NOMO-1 (cell line): ENCODE measurements around the gene ZNF823.
"Not testable (repeated sequence)": the region's sequence is repeated elsewhere in the genome, so short reads cannot be mapped to it uniquely, and the experiment has no call there.

Source experiments
- DNase-seq, 2 experiments: peaks; one replicate each; lab custom pipeline; 2025; ENCODE audit not compliant: unreplicated experiment in 2 of 2; lab: John Stamatoyannopoulos, UW

The ZNF823 gene

DNA sequence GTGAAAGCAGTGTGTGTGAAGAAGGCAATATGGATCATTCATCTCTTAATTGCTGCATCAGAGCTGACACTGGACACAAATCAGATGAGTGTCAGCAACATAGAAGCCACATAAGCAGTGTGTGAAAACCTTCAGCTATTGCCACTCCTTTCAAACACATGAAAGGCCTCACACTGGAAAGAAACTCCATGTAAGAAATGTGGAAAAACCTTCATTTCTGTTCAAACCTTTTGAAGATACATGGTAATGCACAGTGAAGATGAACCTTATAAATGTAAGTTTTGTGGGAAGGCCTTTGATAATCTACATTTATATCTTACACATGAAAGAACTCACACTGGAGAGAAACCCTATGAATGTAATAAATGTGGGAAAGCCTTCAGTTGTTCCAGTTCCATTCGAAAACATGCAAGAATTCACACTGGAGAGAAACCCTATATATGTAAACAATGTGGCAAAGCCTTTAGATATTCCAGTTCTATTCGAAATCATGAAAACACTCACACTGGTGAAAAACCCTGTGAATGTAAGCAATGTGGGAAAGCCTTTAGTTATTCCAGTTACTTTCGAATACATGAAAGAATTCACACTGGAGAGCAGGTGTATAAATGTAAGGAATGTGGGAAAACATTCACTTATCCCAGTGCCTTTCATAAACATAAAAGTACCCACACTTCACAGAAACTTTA lies 53.6 kb downstream of the ZNF823 start:
- DNase-seq: no peak

DNA sequence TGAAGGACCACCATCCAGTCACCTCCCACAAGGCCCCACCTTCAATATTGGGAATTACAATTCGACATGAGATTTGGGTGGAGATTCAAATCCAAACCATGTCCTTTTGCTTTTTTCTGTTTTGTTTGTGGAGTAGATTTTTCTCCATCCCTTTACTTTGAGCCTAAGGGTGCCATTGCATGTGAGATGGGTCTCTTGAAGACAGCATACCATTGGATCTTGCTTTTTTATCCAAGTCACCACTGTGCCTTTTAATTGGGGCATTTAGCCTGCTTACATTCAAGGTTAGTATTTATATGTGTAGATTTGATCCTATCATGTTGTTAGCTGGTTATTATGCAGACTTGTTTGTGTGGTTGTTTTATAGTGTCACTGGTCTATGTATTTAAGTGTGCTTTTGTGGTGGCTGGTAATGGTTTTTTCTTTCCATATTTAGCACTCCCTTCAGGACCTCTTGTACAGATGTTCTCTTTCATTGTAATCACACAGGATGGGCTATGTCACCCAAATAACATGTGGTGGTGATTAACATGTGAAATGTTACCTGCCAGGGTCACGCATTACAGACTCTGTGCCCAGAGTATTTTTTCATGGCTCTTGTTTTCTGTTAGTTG lies 58.0 kb downstream of the ZNF823 start:
- no peak for DNase-seq

DNA sequence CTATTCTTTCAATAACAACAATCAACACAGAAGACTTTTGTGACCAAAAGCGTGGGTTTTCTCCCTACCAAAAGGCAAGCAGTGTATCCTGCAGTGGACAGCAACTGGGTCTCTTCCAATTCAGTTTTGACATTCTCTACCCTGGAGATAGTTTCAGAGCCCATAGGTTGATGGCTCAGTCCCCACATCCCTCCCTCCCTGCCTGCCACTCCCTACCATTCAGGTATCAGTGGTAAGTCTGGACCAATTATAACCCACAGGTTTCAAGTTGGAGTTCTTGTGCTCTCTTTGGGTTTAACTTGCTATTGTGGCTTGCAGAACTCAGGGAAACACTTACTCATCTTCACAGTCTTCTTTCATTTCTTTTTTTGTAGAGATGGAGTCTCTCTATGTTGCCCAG lies 60.2 kb downstream of the ZNF823 start:
- no peak for DNase-seq

DNA sequence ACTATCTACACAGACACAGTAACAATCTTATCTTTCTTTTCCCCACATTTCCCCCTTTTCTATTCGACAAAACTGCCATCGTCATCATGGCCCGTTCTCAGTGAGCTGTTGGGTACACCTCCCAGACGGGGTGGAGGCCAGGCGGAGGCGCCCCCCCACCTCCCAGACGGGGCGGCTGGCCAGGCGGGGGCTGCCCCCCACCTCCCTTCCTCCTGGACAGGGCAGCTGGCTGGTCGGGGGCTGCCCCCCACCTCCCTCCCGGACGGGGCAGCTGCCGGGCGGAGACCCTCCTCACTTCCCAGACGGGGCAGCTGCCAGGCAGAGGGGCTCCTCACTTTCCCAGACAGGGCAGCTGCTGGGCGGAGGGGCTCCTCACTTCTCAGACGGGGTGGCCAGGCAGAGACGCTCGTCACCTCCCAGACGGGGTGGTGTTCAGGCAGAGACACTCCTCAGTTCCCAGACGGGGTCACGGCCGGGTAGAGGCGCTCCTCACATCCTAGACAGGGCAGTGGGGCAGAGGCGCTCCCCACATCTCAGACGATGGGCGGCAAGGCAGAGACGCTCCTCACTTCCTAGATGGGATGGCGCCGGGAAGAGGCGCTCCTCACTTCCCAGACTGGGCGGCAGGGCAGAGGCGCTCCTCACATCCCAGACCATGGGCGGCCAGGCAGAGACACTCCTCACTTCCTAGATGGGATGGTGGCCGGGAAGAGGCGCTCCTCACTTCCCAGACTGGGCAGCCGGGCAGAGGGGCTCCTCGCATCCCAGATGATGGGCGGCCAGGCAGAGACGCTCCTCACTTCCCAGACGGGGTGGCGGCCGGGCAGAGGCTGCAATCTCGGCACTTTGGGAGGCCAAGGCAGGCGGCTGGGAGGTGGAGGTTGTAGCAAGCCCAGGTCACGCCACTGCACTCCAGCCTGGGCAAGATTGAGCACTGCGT lies 61.8 kb downstream of the ZNF823 start:
- DNase-seq: not testable (repeated sequence)

DNA sequence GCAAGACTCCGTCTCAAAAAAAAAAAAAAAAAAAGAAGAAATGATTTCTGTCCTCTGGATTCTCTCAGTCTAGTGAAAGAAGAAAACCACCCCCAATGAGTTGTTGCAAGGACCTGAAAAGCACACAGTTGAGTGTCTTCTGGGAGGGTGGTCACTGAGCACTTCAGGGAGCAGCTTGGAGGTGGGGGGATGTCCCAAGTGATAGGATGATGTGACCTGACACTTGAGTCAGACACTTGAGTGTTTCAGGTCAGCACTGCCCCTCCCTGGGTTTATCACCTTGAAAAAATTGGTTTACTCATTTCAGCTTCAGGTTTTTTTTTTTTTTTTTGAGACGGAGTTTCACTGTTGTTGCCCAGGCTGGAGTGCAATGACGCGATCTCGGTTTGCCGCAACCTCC lies 63.2 kb downstream of the ZNF823 start:
- no peak for DNase-seq

DNA sequence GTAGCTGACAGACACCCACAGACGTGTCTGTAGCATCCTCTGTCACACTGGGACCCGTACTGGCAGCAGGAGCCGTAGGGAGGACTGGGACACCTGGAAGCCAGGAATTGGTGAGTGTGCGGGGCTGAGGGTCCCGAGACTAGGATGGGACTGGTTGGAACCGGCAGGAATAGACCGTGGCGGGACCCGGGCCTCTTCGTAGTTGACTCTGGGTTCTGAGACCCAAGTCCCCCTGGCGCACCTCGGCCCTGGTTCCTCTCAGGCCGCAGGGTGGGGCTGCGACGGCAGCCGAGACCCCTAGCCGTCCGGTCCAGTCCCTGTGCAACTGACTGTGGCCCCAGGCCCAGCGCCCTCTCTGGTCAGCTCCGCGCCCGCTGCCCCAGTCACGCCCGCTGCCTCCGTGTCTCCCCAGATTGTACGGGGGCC lies 64.7 kb downstream of the ZNF823 start:
- no peak for DNase-seq

DNA sequence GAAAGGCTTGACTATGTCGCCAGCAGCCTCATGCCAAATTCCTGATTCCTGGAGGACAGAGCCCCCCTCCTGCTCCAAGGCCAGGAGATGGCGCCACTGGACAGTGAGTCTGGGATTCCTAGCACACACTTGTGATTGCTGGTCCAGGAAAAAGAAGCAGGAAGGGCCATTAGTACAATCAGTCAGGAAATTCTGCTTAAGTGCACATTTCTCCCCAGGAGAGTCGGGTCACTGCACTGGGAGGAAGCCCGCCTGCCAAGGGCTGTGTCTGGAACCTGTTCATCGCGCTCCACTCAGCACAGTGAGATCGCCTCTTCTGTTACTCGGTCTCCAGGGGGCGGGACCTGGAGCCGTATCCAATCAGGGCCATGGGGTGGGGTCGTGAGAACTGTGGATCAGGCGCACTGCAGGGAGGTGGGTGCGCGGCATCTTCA lies 65.1 kb downstream of the ZNF823 start:
- no peak for DNase-seq
